ENCODE results near the gene OR9Q1.
"Not testable (repeated sequence)": the region's sequence is repeated elsewhere in the genome, so short reads cannot be mapped to it uniquely, and the experiment has no call there.

Gene OR9Q1

GRCh38 chr11:58152781-58153180 is 129.1 kb downstream of the OR9Q1 start:
- no peak for DNase-seq

GRCh38 chr11:58164389-58164788 is 140.7 kb downstream of the OR9Q1 start:
- DNase-seq, result no peak

GRCh38 chr11:58164990-58165389 is 141.3 kb downstream of the OR9Q1 start:
- no peak for DNase-seq

- DNase-seq, result no peak
These were observed 141.9 kb downstream of the OR9Q1 start for GRCh38 chr11:58165504-58166106.

- no peak for DNase-seq
These were observed 153.9 kb downstream of the OR9Q1 start for GRCh38 chr11:58177409-58178054.

- DNase-seq, result no peak
These were observed 154.8 kb downstream of the OR9Q1 start for GRCh38 chr11:58178444-58178843.

GRCh38 chr11:58179648-58180047 is 156.0 kb downstream of the OR9Q1 start:
- no peak for DNase-seq

- no peak for DNase-seq
These were observed 163.3 kb downstream of the OR9Q1 start for GRCh38 chr11:58186938-58187337.

GRCh38 chr11:58188770-58189169 is 165.1 kb downstream of the OR9Q1 start, which contains the start of gene OR9Q2:
TSS of gene OR9Q2 (plus strand) at chr11:58189070. CDS start at chr11:58190491, 1,421 bp downstream.
- DNase-seq, result no peak

- no peak for DNase-seq
These were observed 168.5 kb downstream of the OR9Q1 start for GRCh38 chr11:58192229-58192628.

GRCh38 chr11:58193391-58193790 is 169.7 kb downstream of the OR9Q1 start:
- DNase-seq, result no peak

GRCh38 chr11:58195939-58196338 is 172.3 kb downstream of the OR9Q1 start:
- DNase-seq, result no peak

GRCh38 chr11:58199271-58199670 is 175.6 kb downstream of the OR9Q1 start:
- DNase-seq, result no peak

- DNase-seq, result no peak
These were observed 180.4 kb downstream of the OR9Q1 start, which contains the start of gene OR1S2 for GRCh38 chr11:58204042-58204441. TSS of gene OR1S2 (minus strand) at chr11:58204142. CDS start at chr11:58204142, 0 bp downstream.

- DNase-seq, result not testable (repeated sequence)
These were observed 188.7 kb downstream of the OR9Q1 start, which contains the start of gene OR1S1 for GRCh38 chr11:58212420-58212819. TSS of gene OR1S1 (plus strand) at chr11:58212720.

- DNase-seq, result no peak
These were observed 192.8 kb downstream of the OR9Q1 start for GRCh38 chr11:58216476-58216875.

- DNase-seq, result no peak
These were observed 199.0 kb downstream of the OR9Q1 start for GRCh38 chr11:58222721-58223120.

GRCh38 chr11:58227956-58228615 is 204.4 kb downstream of the OR9Q1 start:
- DNase-seq, result no peak
